Stimulated activated naive B cell treated with anti-CD40 and anti-IgM and Interleukin-4, amounts not matched to agents 10 μg/mL and 1 μg/mL and 100 μg/mL, for 72 hours (primary cell): ENCODE measurements around the gene PTPRN2.

ENCODE experiments used
- ATAC-seq, 2 donors: fragments of 150-1000 bp; cut with Tn5 transposase; replicated peaks; 2 replicates each; pipeline ENCODE4 v1.10.0; 2021; ENCODE audit warnings: moderate library complexity in 1 of 2
- DNase-seq: peaks from one replicate; pipeline ENCODE4 v3.0.0; 2021
- H3K27ac Mint-ChIP-seq: one replicate; pipeline ENCODE4 v1.8.0; 2022; ENCODE audit warnings: mild to moderate bottlenecking, mixed read lengths
- H3K27me3 Mint-ChIP-seq, 2 donors: one replicate each; pipeline ENCODE4 v1.8.0; 2022; ENCODE audit warnings: mixed read lengths in 2 of 2
- H3K36me3 Mint-ChIP-seq, 2 donors: one replicate each; pipeline ENCODE4 v1.8.0; 2022; ENCODE audit warnings: mixed read lengths in 2 of 2, mild to moderate bottlenecking in 1 of 2
- H3K4me1 Mint-ChIP-seq, 2 donors: one replicate each; pipeline ENCODE4 v1.8.0; 2022; ENCODE audit warnings: mixed read lengths in 2 of 2, mild to moderate bottlenecking in 1 of 2
- H3K4me3 Mint-ChIP-seq, 2 donors: one replicate each; pipeline ENCODE4 v1.8.0; 2022; ENCODE audit warnings: mild to moderate bottlenecking in 2 of 2, mixed read lengths in 2 of 2, moderate library complexity in 1 of 2
- H3K9me3 Mint-ChIP-seq, 2 donors: one replicate each; pipeline ENCODE4 v1.8.0; 2022; ENCODE audit warnings: mixed read lengths in 2 of 2, mild to moderate bottlenecking in 1 of 2

Gene PTPRN2

GRCh38 chr7:157817433-157817832 is 770.2 kb downstream of the PTPRN2 start:
- H3K4me3 Mint-ChIP-seq = no peak overlapping the region
- DNase-seq (no peak), ATAC-seq (no peak)
- no peaks in the 10 kb centered on the region for H3K4me1 Mint-ChIP-seq
- no peak overlapping the region for H3K27ac Mint-ChIP-seq
- H3K9me3 Mint-ChIP-seq = peaks cover 6% of the 10 kb centered on the region in 2 donors
- H3K27me3 Mint-ChIP-seq = no peaks in the 10 kb centered on the region
- no peaks in the 10 kb centered on the region for H3K36me3 Mint-ChIP-seq

DNA sequence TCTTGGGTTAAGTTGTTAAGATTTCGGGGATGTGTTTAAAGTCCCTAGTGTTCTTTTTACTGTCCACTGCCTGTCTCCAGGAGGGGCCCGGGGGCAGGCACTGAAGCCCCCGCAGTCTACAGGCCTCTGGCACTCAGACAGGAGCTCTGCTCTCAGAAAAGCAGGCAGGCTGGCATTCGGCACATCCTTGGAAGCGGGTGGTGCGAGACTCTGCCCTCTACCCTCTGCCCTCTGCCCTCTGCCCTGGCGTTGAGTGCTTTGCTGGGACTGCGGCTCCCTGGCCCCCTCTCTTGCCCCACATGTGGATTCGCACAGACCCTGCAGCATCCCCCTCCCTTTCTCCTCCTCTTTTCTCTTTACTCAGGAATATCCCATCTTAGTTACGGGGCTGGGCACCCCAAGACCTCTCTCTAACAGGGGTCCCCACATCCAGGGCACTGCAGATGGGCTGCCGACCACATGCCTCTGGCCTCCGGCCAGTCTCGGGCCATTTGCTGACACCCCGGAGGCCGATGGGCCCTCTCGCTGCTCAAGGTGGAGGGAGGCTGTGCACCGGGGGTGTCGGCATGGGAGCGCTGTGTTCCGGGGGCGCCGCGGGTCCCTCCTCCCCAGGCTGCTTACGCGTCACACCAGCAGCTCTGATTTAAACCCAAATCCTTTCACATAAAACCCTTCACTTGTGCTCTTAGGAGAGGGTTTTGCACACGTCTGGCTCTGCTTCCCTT is 770.9 kb downstream of the PTPRN2 start:
- ATAC-seq = no peak
- Mint-ChIP-seq H3K27me3 (no peaks in the 10 kb centered on the region), H3K4me1 (no peaks in the 10 kb centered on the region)

DNA sequence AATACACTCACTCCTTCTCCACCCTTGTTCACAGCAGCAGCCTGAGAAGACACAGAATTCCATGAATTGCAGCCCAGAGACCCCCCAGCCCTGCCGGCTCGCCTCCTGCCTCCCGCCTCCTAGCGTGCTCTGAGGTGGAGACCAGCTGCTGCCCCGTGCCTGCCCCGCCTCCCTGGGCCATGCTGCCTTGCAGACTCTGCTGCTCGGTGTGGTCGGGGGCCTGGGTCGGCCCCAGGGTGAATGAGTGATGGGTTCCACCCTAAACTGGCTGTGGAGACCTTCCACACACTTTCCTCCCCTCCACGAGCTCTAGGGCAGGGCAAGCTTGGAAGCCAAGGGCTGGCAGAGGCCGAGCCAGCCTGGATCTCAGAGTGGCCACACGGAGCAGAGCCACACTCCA is 771.5 kb downstream of the PTPRN2 start:
- ATAC-seq (no peak), DNase-seq (no peak)
- peaks cover 6% of the 10 kb centered on the region in 2 donors for H3K9me3 Mint-ChIP-seq
- no peaks in the 10 kb centered on the region for H3K36me3 Mint-ChIP-seq
- no peak overlapping the region for H3K4me3 Mint-ChIP-seq
- H3K27me3 Mint-ChIP-seq = no peaks in the 10 kb centered on the region
- no peak overlapping the region for H3K27ac Mint-ChIP-seq
- H3K4me1 Mint-ChIP-seq = no peaks in the 10 kb centered on the region

More for the DNA sequence above, 770.9 kb downstream of the PTPRN2 start:
- H3K36me3 Mint-ChIP-seq = no peaks in the 10 kb centered on the region
- H3K9me3 Mint-ChIP-seq = peaks cover 6% of the 10 kb centered on the region in 2 donors
- no peak overlapping the region for H3K27ac Mint-ChIP-seq
- no peak overlapping the region for H3K4me3 Mint-ChIP-seq
- no peak for DNase-seq

- DNase-seq (no peak), ATAC-seq (no peak)
- Mint-ChIP-seq H3K36me3 (no peaks in the 10 kb centered on the region), H3K9me3 (peaks cover 6% of the 10 kb centered on the region in 2 donors), H3K4me3 (no peak overlapping the region), H3K27ac (no peak overlapping the region), H3K4me1 (no peaks in the 10 kb centered on the region), H3K27me3 (no peaks in the 10 kb centered on the region)
Measured at GRCh38 chr7:157815706-157816022, 772.0 kb downstream of the PTPRN2 start.

- no peak for ATAC-seq
Measured at GRCh38 chr7:157814931-157815705, 772.5 kb downstream of the PTPRN2 start.

GRCh38 chr7:157813741-157814661 is 773.6 kb downstream of the PTPRN2 start:
- DNase-seq (no peak), ATAC-seq (no peak)
- H3K36me3 Mint-ChIP-seq = no peaks in the 10 kb centered on the region

More at GRCh38 chr7:157814931-157815705, 772.5 kb downstream of the PTPRN2 start:
- Mint-ChIP-seq H3K9me3 (peaks cover 6% of the 10 kb centered on the region in 2 donors), H3K36me3 (no peaks in the 10 kb centered on the region), H3K27ac (no peak overlapping the region), H3K27me3 (no peaks in the 10 kb centered on the region), H3K4me3 (no peak overlapping the region), H3K4me1 (no peaks in the 10 kb centered on the region)
- no peak for DNase-seq

DNA sequence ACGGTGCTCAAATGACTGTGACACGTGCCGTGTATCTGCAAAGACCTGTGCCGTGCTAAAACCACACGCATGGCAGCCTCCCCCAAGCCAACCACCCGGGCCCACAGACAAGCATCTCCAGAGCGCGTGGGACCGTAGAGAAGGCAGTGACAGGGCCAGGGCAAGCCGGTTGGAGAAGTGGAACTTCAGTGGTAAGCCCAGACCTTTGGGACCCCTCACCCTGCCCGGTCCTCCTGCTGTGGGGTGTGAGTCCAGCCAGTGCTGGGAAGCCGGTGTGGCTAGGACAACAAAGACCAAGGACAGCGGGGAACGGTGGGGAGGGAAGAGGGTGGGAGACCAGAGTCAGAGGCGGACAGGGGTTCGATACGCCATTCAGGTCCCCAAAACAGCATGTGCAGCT is 774.6 kb downstream of the PTPRN2 start:
- Mint-ChIP-seq H3K4me3 (no peak overlapping the region), H3K4me1 (no peaks in the 10 kb centered on the region), H3K36me3 (no peaks in the 10 kb centered on the region), H3K27ac (no peak overlapping the region), H3K27me3 (no peaks in the 10 kb centered on the region), H3K9me3 (peaks cover 7 to 8% of the 10 kb centered on the region in 2 donors)
- ATAC-seq (no peak), DNase-seq (no peak)

More at GRCh38 chr7:157813741-157814661, 773.6 kb downstream of the PTPRN2 start:
- H3K27ac Mint-ChIP-seq = no peak overlapping the region
- no peaks in the 10 kb centered on the region for H3K4me1 Mint-ChIP-seq
- no peak overlapping the region for H3K4me3 Mint-ChIP-seq
- H3K9me3 Mint-ChIP-seq = peaks cover 6% of the 10 kb centered on the region in 2 donors
- H3K27me3 Mint-ChIP-seq = no peaks in the 10 kb centered on the region

- ATAC-seq (no peak), DNase-seq (no peak)
- Mint-ChIP-seq H3K4me1 (no peaks in the 10 kb centered on the region), H3K9me3 (peaks cover 3 to 5% of the 10 kb centered on the region in 2 donors), H3K36me3 (no peaks in the 10 kb centered on the region), H3K27me3 (no peaks in the 10 kb centered on the region), H3K4me3 (no peak overlapping the region), H3K27ac (no peak overlapping the region)
Measured at GRCh38 chr7:157811946-157812345, 775.7 kb downstream of the PTPRN2 start.

- H3K9me3 Mint-ChIP-seq = peaks cover 3 to 5% of the 10 kb centered on the region in 2 donors
- H3K27me3 Mint-ChIP-seq = no peaks in the 10 kb centered on the region
- ATAC-seq (no peak), DNase-seq (no peak)
- H3K4me1 Mint-ChIP-seq = no peaks in the 10 kb centered on the region
- H3K36me3 Mint-ChIP-seq = no peaks in the 10 kb centered on the region
- H3K4me3 Mint-ChIP-seq = no peak overlapping the region
- H3K27ac Mint-ChIP-seq = no peak overlapping the region
Measured at GRCh38 chr7:157809863-157810851, 777.5 kb downstream of the PTPRN2 start.

DNA sequence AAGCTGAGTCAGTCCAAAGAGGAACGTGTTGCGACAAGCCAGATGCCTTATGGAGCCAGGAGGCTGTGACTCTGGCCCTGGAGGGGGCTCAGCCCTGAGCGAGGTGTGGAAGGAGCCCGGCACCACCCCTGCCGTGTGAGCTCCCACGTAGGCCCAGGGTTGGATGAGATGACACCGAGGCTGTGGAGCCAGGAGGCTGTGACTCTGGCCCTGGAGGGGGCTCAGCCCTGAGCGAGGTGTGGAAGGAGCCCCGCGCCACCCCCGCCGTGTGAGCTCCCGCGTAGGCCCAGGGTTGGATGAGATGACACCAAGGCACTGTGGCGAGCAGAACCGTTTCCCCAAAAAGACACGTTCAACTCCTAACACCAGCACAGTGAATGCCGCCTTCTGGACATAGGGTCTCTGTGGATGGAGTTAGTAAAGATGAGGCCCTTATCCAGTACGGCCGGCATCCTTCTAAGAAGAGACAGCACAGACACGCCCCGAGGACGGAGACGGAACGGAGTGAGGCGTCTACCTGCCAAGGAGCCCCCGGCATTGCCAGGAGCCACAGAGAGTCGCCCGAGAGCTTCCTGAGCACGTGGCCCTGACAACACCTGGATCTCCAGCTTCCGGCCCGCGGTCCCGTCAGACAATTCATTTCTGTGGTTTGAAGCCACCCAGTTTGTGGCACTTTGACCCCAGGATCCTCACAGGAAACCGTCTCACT is 778.3 kb downstream of the PTPRN2 start:
- DNase-seq (no peak), ATAC-seq (no peak)
- H3K4me3 Mint-ChIP-seq = no peak overlapping the region
- no peaks in the 10 kb centered on the region for H3K36me3 Mint-ChIP-seq
- no peaks in the 10 kb centered on the region for H3K4me1 Mint-ChIP-seq
- H3K27ac Mint-ChIP-seq = no peak overlapping the region
- H3K27me3 Mint-ChIP-seq = no peaks in the 10 kb centered on the region
- H3K9me3 Mint-ChIP-seq = peaks cover 3 to 5% of the 10 kb centered on the region in 2 donors

DNA sequence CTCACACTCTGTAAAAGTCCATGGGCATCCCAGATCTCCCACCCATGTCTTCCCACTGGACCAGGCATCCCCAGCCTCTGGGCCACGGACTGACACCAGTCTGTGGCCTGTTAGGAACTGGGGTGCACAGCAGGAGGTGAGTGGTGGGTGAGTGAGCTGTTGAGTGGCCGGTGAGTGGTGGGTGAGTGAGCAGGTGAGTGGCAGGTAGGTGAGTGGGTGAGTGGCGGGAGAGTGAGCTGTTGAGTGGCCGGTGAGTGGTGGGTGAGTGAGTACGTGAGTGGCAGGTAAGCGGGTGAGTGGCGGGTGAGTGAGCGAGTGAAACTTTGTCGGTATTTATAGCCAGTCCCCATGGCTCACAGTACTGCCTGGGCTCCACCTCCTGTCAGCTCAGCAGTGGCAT is 779.6 kb downstream of the PTPRN2 start:
- DNase-seq (no peak), ATAC-seq (no peak)
- Mint-ChIP-seq H3K36me3 (no peaks in the 10 kb centered on the region), H3K27ac (no peak overlapping the region), H3K4me1 (no peaks in the 10 kb centered on the region), H3K9me3 (peaks cover 3 to 9% of the 10 kb centered on the region in 2 donors), H3K4me3 (no peak overlapping the region), H3K27me3 (no peaks in the 10 kb centered on the region)

DNA sequence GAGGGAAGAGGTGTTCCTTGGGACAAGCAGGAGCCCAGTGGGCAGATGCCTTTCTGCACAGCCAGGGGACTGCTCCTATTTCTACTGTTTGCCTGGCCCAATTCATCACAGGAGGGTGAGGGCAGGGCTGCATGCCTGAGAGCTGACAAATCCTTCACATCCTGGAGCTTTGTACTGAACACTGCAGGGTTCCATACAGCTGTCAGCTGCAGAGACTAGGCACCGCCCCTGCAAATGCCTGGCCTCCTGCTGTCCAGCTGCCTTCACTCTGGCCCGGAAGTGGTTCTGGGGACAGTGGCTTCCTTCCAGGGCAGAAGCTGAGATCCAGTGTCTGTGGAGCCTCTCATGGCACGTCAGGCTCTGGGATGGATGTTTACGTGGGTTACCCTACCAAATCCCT is 780.1 kb downstream of the PTPRN2 start:
- H3K27ac Mint-ChIP-seq = no peak overlapping the region
- no peaks in the 10 kb centered on the region for H3K4me1 Mint-ChIP-seq
- H3K36me3 Mint-ChIP-seq = no peaks in the 10 kb centered on the region
- peaks cover 3 to 9% of the 10 kb centered on the region in 2 donors for H3K9me3 Mint-ChIP-seq
- H3K4me3 Mint-ChIP-seq = no peak overlapping the region
- no peak for ATAC-seq
- no peak for DNase-seq
- H3K27me3 Mint-ChIP-seq = no peaks in the 10 kb centered on the region

DNA sequence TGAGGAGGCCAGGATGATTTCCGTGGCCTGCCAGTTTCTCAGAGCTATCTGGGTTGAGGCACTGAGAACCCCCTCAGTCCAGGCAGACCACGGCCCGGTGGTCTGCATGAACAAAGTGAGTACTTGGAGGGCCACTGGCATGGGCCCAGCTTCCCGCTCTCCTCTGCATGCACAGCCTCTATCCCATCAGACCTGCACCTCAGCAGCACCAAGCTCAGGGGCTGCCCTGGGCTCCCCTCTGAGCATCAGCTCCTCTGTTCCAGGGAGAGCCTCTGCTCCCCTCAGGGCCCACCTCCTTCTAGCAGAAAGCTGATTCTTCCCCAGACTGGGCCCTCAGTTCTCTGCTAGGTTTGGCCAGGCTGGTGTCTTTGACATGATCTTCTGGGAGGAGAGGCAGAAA is 780.9 kb downstream of the PTPRN2 start:
- Mint-ChIP-seq H3K4me1 (no peaks in the 10 kb centered on the region), H3K27ac (no peak overlapping the region), H3K4me3 (no peak overlapping the region), H3K27me3 (no peaks in the 10 kb centered on the region), H3K9me3 (peaks cover 3 to 14% of the 10 kb centered on the region in 2 donors), H3K36me3 (no peaks in the 10 kb centered on the region)
- DNase-seq (no peak), ATAC-seq (no peak)
